ENCODE measurements around the gene ACSL6.

GRCh38 chr5:132027027-132027426 lies 15.6 kb upstream of the ACSL6 start:
- TF ChIP-seq EZH2 (IDR thresholded peaks at IDR 0.05; ENCODE audit: borderline replicate concordance) (no peak), CTCF (IDR thresholded peaks at IDR 0.05; ENCODE audit: poor library complexity) (no peak)

Measured in hepatocyte (in vitro differentiated cells).